NCI-H146 treated with DMSO at 0.1 percent for 48 hours (cell line): ENCODE results near the gene ZNF605.
"Not testable (repeated sequence)": the region's sequence is repeated elsewhere in the genome, so short reads cannot be mapped to it uniquely, and the experiment has no call there.

Source experiments
- DNase-seq: peaks from one replicate; lab custom pipeline; 2025; ENCODE audit not compliant: unreplicated experiment; lab: John Stamatoyannopoulos, UW

Gene ZNF605

GRCh38 chr12:132949936-132950837, 5.9 kb downstream of the ZNF605 start:
- DNase-seq, result no peak

DNA sequence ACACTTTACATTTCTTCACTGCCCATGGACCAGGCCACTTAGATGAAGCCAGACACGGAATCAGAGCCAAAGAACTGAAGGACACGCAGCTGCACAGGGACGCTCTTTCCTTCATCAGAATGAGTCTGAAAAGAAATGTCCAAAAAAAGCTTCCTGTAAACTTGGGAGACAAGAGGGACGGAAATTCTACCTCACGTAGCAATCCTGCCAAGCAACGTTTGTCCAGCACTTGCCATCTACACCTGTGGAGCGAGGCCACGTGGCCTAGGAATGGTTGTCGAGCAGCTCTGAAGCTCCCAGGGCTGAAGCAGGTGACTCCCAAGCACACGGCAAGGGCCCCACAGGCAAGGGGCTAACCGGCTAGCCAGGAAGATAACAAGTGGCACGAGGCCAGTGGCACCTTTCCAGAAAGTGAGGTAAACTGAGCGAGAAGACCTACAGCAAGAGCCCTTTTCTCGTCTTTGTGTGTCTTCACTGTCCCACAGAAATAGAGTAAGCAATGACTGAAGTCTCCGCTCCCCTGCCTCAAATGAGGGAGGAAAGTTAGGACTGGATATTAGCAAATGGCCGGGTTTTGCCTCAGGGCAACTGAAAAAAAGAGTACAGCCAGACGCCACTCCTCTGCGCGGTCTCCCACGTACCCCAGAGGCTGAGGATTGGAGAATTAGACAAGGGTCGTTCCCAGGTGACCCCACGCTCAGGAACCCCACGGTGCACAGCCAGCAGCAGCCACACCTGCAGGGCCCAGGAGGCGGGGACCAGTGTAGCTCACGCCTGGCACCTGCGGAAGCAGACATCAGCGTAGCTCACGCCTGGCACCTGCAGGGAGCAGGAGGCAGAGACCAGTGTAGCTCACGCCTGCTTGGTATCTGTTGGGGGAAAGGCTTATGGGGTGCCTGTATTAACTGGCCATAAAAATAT, 7.7 kb downstream of the ZNF605 start:
- DNase-seq, result no peak

GRCh38 chr12:132946246-132946820, 9.8 kb downstream of the ZNF605 start:
- DNase-seq, result no peak

DNA sequence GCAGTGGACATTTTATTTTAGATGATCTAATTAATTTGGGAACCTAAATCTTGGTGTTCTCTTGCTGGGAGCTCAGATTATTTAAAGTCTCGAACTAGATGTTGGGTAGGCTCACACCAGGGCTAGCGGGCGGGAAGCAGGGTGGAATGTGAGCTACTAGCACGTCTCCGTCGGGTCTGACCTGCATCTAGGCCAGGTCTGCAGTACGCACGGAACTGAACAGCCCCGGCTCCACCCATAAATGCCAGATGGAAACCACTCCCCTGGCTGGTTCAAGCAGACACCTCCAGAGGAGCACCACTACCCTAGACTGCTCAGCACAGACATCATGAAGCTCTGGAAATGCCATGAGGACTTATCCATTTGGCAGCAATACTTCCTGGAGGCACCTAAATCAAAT, 10.3 kb downstream of the ZNF605 start:
- no peak for DNase-seq

DNA sequence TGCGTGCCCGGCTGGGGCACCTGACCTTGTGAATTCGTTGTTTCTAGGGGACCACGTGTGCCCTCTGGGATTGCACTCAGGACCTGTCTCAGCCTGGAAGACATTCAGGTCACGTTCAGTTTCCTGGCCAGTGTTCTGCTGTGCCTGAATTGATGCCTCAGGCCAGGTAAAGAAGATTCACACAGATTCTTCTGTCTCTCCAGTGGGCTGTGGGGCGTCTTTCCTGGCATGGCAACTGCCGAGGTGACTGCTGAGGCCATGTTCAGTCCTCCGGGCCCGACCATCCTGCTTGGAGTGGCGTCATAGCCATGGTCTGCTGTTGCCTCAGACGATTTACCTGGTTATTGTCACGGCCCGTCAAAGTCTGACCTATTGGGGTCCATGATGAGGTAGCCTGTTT, 13.5 kb downstream of the ZNF605 start:
- DNase-seq, result no peak

- DNase-seq, result no peak
These were observed 14.7 kb downstream of the ZNF605 start for GRCh38 chr12:132941336-132941954.

DNA sequence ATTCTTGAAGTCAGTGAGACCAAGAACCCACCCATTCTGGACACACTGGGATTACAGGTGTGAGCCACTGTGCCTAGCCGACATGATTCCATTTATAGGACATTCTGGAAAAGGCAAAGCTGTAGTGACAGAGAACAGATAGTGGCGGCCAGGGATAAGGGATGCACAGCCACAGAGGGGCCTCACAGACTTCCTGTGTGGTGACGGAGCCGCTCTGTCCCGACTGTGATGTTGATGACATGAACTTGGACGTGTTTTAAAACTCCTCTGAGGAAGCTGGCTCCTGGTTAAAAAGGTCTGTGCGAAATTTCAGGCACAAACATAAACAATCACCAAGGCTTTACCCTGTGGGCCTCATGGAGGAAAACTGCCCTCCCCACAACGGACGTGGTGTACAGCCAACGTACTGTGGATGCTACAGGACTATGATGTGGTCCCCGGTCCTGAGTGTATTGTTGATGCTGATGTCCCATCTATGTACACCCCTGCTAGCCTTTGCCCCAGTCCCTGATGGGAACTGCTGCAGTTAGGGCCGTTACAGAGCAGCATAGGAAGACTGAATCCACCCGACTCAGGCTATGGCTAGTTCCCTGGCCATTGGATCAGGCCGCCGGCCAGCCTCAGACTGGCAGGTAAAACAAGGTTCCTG, 15.9 kb downstream of the ZNF605 start:
- DNase-seq, result no peak

GRCh38 chr12:132938807-132939206, 17.3 kb downstream of the ZNF605 start:
- not testable (repeated sequence) for DNase-seq

GRCh38 chr12:132937476-132937875, 18.6 kb downstream of the ZNF605 start:
- no peak for DNase-seq

- not testable (repeated sequence) for DNase-seq
These were observed 19.2 kb downstream of the ZNF605 start for GRCh38 chr12:132936921-132937320.

GRCh38 chr12:132936163-132936562, 19.9 kb downstream of the ZNF605 start:
- no peak for DNase-seq

- DNase-seq, result no peak
These were observed 29.7 kb downstream of the ZNF605 start for GRCh38 chr12:132926415-132926833.

DNA sequence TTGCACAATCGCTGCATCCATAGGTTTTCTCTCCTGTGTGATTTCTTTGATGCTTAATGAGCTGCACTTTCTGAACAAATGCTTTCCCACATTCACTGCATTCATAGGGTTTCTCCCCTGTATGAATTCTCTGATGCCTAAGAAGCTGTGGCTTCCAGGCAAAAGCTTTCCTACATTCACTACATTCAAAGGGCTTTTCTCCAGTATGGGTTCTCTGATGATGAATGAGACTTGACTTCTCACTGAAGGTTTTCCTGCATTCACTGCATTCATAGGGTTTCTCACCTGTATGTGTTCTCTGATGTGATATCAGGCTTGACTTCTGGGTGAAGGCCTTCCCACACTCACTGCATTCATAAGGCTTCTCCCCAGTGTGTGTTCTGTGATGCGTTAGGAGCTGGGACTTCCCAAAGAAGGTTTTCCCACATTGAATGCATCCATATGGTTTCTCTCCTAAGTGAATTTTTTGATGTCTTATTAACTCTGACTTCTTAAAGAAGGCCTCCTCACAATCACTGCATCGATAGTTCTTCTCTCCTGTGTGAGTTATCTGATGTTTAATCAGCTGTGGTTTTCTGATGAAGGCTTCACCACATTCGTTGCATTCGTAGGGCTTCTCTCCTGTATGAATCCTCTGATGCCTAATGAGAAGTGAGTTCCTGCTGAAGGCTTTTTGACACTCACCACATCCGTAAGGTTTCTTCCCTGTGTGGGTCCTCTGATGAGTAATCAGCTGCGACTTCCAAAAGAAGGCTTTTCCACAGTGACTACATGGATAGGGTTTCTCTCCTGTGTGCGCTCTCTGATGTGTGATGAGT, 30.3 kb downstream of the ZNF605 start:
- no peak for DNase-seq

DNA sequence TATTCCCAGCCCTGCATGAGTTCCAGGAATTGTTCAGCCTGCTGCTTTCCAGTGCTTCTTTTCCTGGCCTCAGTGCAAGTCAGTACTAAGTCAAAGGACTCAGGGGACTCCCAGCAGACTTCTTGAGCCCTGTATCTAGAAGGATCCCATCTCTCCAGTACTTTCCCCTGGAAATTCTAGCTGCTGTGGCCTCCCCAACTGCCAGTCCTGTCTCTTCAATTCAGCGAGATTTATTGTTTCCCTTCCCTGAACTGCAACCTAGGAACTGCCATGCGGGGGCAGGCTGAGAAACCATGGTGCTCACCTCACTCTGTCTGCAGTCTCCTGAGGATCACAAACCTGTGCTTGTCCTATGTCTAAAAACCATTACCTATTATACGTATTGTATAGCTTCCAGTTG, 31.8 kb downstream of the ZNF605 start:
- DNase-seq, result no peak

DNA sequence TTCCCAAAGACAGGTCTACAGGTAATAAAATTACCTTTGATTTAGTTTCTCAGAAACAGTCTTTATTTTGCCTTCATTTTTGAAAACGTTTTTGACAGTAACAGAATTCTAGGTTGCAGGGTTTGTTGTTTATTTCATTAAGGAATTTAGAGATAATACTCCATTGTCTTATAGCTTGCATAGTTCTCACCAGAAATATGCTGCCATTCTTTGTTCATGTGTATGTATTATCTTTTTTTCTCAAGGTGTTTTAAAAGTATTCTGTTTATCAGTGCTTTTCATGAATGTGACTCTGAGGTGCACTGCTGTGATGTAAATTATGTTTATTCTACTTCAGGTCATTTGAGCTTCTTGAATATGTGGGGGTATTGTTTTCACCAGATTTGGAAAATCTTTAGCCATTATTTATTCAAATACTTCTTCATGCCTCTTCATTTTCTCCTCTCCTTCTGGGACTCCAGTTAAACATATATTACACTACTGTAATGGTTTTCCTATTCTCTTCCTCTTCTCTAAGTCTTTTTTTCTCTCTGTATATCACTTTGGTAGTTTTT, 32.7 kb downstream of the ZNF605 start:
- DNase-seq, result no peak

DNA sequence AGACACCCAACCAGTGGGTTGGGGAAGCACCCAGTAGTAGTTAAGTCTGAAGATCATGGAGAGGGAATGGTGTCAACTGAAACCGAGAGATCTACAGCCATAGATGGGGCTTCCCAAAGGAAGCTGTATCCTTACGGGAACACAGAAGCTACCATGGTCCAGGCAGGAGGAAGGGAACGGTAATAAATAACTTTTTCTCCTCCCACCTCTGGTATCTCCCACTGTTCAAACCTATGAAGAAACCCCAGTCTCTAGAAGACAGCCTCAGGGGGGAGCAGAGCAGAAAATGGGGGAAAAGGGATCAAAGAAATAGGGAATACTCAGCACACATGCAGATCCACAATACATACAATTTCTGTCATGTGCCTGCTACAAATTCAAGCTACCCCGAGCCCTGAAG, 33.4 kb downstream of the ZNF605 start:
- DNase-seq, result no peak

- DNase-seq, result no peak
These were observed 34.4 kb downstream of the ZNF605 start for GRCh38 chr12:132921685-132922084.

DNA sequence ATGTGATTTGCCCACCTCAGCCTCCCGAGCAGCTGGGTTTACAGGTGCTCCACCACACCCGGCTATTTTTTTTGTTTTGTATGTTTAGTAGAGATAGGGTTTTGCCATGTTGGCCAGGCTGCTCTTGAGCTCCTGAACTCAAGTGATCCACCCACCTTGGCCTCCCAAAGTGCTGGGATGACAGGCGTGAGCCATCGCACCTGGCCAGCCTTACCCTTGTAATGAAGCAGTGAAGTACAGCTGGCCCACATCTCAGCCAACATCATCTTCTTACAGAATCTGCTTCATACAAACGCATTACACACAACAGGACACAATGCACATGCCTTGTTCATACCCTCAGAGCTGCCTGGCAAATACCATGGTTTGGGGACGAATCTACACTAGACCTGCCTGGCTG, 37.4 kb downstream of the ZNF605 start:
- DNase-seq, result no peak

DNA sequence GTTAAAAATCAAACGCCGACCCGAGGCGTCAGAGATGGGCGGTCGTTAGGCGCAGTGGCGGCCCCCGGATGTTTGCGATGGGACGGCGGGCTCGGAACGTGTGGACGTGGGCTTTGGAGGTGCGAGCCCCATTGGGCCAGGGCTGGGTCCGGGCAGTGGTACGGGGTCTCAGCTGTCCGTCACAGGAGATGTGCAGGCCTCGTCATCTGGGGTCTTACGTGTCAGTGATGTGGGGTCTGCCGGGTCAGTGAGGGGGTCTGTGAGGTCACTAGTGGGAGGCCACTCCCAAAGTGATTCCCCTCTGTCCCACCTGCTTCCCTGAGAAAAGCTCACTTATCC, 47.1 kb downstream of the ZNF605 start:
- no peak for DNase-seq
